Measurements from ENCODE around the gene FKBP14.
A peak's percentile ranks its signal among the peaks of the same experiment; 100 is the strongest.

Gene FKBP14

GRCh38 chr7:30032310-30033125, 6.0 kb upstream of the FKBP14 start:
- DNase-seq, result no peak

- peak; percentile 56 for DNase-seq
These were observed 3.2 kb upstream of the FKBP14 start for GRCh38 chr7:30029696-30030095.

- DNase-seq, result peak; percentile 68
These were observed 2.5 kb upstream of the FKBP14 start for GRCh38 chr7:30028749-30029635.

- DNase-seq, result peak; percentile 95
These were observed 1.8 kb upstream of the FKBP14 start, which contains the start of gene PLEKHA8 for GRCh38 chr7:30028216-30028748. PLEKHA8 (plus strand) TSS chr7:30028412; CDS start chr7:30028763, 351 bp downstream.

GRCh38 chr7:30027740-30028215, 1.3 kb upstream of the FKBP14 start:
- DNase-seq, result no peak

- peak; percentile 62 for DNase-seq
These were observed 559 bp upstream of the FKBP14 start for GRCh38 chr7:30027065-30027456.

- DNase-seq, result no peak
These were observed 3.0 kb downstream of the FKBP14 start for GRCh38 chr7:30023524-30023923.

- no peak for DNase-seq
These were observed 3.5 kb downstream of the FKBP14 start for GRCh38 chr7:30022991-30023390.

- no peak for DNase-seq
These were observed 6.0 kb downstream of the FKBP14 start for GRCh38 chr7:30020535-30020934.

- DNase-seq, result no peak
These were observed 6.5 kb downstream of the FKBP14 start for GRCh38 chr7:30019960-30020359.

GRCh38 chr7:30019387-30019786, 7.1 kb downstream of the FKBP14 start:
- peak; percentile 30 for DNase-seq

- no peak for DNase-seq
These were observed 8.1 kb downstream of the FKBP14 start for GRCh38 chr7:30018451-30018850.

- DNase-seq, result no peak
These were observed 13.7 kb downstream of the FKBP14 start for GRCh38 chr7:30012757-30013156.

GRCh38 chr7:30010021-30010420, 16.5 kb downstream of the FKBP14 start:
- DNase-seq, result no peak

- DNase-seq, result no peak
These were observed 21.0 kb downstream of the FKBP14 start for GRCh38 chr7:30005464-30005863.

- no peak for DNase-seq
These were observed 23.4 kb downstream of the FKBP14 start for GRCh38 chr7:30003098-30003497.

- no peak for DNase-seq
These were observed 24.5 kb downstream of the FKBP14 start for GRCh38 chr7:30001998-30002397.

- no peak for DNase-seq
These were observed 28.0 kb downstream of the FKBP14 start for GRCh38 chr7:29998489-29998888.

GRCh38 chr7:29996321-29996720, 30.2 kb downstream of the FKBP14 start:
- DNase-seq, result no peak

- no peak for DNase-seq
These were observed 30.9 kb downstream of the FKBP14 start for GRCh38 chr7:29995652-29996051.

- DNase-seq, result no peak
These were observed 33.4 kb downstream of the FKBP14 start for GRCh38 chr7:29993140-29993539.

GRCh38 chr7:29991937-29992336, 34.6 kb downstream of the FKBP14 start:
- no peak for DNase-seq

- no peak for DNase-seq
These were observed 35.6 kb downstream of the FKBP14 start for GRCh38 chr7:29990931-29991330.
